ENCODE results near the gene COPZ1. TPM values are rescaled to one million over a fixed set of nuclear protein-coding genes. Genes with fewer than 3 reads are reported as not detected.
A peak's percentile ranks its signal among the peaks of the same experiment; 100 is the strongest.

COPZ1 gene
- total and polyA plus RNA-seq, 8 donors, result 14.6 to 133 (median 82.4) TPM

- DNase-seq, result peak in 1 of 2 donors; percentile 60
- peak overlapping the region in 4 of 5 donors; percentile 41 to 76 (median 71) for H3K27ac ChIP-seq
- H3K9me3 ChIP-seq, result no peaks in the 10 kb centered on the region
- H3K27me3 ChIP-seq, result peaks cover 0 to 6% (median 0%) of the 10 kb centered on the region in 3 donors
- intact Hi-C loops (cut with DNase I; ENCODE audit: low total_unique reads), result loop anchor here (10.0 kb wide), 2 partner anchors 75 to 145 kb away; no protein-coding TSS in a partner anchor
- H3K36me3 ChIP-seq, result peaks cover 0 to 3% (median 0%) of the 10 kb centered on the region in 4 donors
- TF ChIP-seq EP300 (IDR thresholded peaks at IDR 0.05) (no peak), POLR2A (IDR thresholded peaks at IDR 0.05) (no peak), POLR2AphosphoS5 (IDR thresholded peaks at IDR 0.05) (no peak)
- TF ChIP-seq, protein P1, sequence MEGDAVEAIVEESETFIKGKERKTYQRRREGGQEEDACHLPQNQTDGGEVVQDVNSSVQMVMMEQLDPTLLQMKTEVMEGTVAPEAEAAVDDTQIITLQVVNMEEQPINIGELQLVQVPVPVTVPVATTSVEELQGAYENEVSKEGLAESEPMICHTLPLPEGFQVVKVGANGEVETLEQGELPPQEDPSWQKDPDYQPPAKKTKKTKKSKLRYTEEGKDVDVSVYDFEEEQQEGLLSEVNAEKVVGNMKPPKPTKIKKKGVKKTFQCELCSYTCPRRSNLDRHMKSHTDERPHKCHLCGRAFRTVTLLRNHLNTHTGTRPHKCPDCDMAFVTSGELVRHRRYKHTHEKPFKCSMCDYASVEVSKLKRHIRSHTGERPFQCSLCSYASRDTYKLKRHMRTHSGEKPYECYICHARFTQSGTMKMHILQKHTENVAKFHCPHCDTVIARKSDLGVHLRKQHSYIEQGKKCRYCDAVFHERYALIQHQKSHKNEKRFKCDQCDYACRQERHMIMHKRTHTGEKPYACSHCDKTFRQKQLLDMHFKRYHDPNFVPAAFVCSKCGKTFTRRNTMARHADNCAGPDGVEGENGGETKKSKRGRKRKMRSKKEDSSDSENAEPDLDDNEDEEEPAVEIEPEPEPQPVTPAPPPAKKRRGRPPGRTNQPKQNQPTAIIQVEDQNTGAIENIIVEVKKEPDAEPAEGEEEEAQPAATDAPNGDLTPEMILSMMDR (IDR thresholded peaks at IDR 0.05), result no peak
- 38 to 45% (median 40%) methylated on average over 17 to 21 of the region's 21 CpGs for WGBS, 5 donors
- H3K4me3 ChIP-seq, result peak overlapping the region; percentile 34 to 43 (median 42)
- H3K4me1 ChIP-seq, result peaks cover 29 to 63% (median 50%) of the 10 kb centered on the region in 4 donors
These were observed 44.7 kb downstream of the COPZ1 start for GRCh38 chr12:54369597-54370131.

- intact Hi-C loops (cut with DNase I; ENCODE audit: low total_unique reads), result no loop called here
- Histone ChIP-seq H3K9me3 (no peaks in the 10 kb centered on the region), H3K36me3 (peaks cover 0 to 3% (median 0%) of the 10 kb centered on the region in 4 donors), H3K27ac (peak overlapping the region; percentile 24 to 76 (median 70)), H3K4me1 (peaks cover 29 to 69% (median 50%) of the 10 kb centered on the region in 4 donors), H3K4me3 (peak overlapping the region; percentile 34 to 43 (median 42)), H3K27me3 (peaks cover 0 to 6% (median 0%) of the 10 kb centered on the region in 3 donors)
- 12 to 19% (median 16%) methylated on average over 32 to 44 of the region's 44 CpGs for WGBS, 5 donors
- TF ChIP-seq, protein P1 (IDR thresholded peaks at IDR 0.05), result peak in 5 of 7 experiments; percentile 85 to 96 (median 94)
- peak in 2 of 3 donors; percentile 25 to 68 for TF ChIP-seq POLR2AphosphoS5 (IDR thresholded peaks at IDR 0.05)
- TF ChIP-seq POLR2A (IDR thresholded peaks at IDR 0.05), result no peak
- TF ChIP-seq EP300 (IDR thresholded peaks at IDR 0.05), result no peak
- DNase-seq, result peak; percentile 80 to 94
These were observed 45.3 kb downstream of the COPZ1 start for GRCh38 chr12:54370171-54370730.

DNA sequence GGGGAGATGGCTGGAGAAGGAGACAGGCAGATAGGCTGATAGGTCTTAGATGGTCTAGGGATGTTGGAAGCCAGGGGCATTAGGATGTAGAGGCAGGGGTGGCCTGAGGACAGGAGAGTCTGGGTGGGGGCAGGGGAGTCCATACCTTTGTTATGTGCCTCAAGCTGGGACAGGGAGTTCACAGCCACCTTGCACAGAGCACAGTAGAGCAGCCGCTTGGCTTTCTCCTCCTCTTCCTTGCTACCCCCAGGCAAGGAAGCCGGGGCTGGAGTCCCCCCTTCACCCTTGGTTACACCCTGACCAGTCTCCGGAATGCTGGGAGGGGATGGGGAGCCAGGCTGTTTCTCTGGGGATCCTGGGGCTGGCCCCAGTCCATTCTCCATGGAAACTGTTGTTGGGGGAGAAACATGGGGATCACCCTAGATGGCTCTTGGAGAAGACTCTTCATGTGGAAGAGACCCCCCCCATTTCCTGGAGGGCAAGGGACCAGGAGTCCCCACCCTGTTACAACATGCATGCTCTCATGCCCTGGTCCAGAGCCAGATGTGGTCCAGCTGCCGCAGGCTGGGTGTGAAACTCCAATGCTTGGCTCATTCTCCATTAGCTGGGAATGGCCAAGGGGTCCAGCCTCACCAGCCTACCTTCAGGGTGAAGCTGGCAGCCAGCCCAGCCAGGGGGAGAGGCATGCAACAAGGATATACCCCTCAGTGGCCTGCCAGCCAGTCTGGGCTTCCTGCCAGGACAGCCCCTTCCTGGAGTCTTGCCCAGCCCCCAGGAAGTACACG lies 46.6 kb downstream of the COPZ1 start:
- H3K27ac ChIP-seq, result peak overlapping the region in 4 of 5 donors; percentile 41 to 76 (median 71)
- H3K4me3 ChIP-seq, result no peak overlapping the region
- H3K9me3 ChIP-seq, result no peaks in the 10 kb centered on the region
- peaks cover 0 to 7% (median 0%) of the 10 kb centered on the region in 4 donors for H3K36me3 ChIP-seq
- TF ChIP-seq EP300 (IDR thresholded peaks at IDR 0.05) (no peak), POLR2AphosphoS5 (IDR thresholded peaks at IDR 0.05) (peak in 1 of 3 donors; percentile 19)
- peaks cover 29 to 79% (median 53%) of the 10 kb centered on the region in 4 donors for H3K4me1 ChIP-seq
- intact Hi-C loops (cut with DNase I; ENCODE audit: low total_unique reads), result no loop called here
- peak in 1 of 2 donors; percentile 89 for DNase-seq
- H3K27me3 ChIP-seq, result peaks cover 0 to 6% (median 0%) of the 10 kb centered on the region in 3 donors
- WGBS, 5 donors, result 35 to 54% (median 49%) methylated on average over 5 of the region's 5 CpGs

GRCh38 chr12:54372113-54372806 lies 47.3 kb downstream of the COPZ1 start:
- no peaks in the 10 kb centered on the region for H3K9me3 ChIP-seq
- peaks cover 29 to 87% (median 56%) of the 10 kb centered on the region in 4 donors for H3K4me1 ChIP-seq
- 50 to 60% (median 54%) methylated on average over 8 of the region's 8 CpGs for WGBS, 5 donors
- no peak overlapping the region for H3K4me3 ChIP-seq
- TF ChIP-seq EP300 (IDR thresholded peaks at IDR 0.05) (no peak), POLR2A (IDR thresholded peaks at IDR 0.05) (no peak), POLR2AphosphoS5 (IDR thresholded peaks at IDR 0.05) (no peak)
- TF ChIP-seq, protein P1 (IDR thresholded peaks at IDR 0.05), result no peak
- peak overlapping the region in 4 of 5 donors; percentile 41 to 76 (median 71) for H3K27ac ChIP-seq
- H3K27me3 ChIP-seq, result peaks cover 0 to 6% (median 0%) of the 10 kb centered on the region in 3 donors
- intact Hi-C loops (cut with DNase I; ENCODE audit: low total_unique reads), result no loop called here
- DNase-seq, result no peak
- H3K36me3 ChIP-seq, result peaks cover 0 to 7% (median 0%) of the 10 kb centered on the region in 4 donors

Measured in stomach (tissue), 9 donors.